ENCODE measurements around the gene CAMK2G.
A peak's percentile ranks its signal among the peaks of the same experiment; 100 is the strongest.

CAMK2G gene

GRCh38 chr10:73785721-73786511, 88.4 kb downstream of the CAMK2G start:
- peak overlapping the region; percentile 90 for H3K4me3 ChIP-seq (ENCODE audit: insufficient read depth, low read length, poor library complexity, severe bottlenecking)
- peaks cover 12% of the 10 kb centered on the region for H3F3A ChIP-seq (ENCODE audit: insufficient read depth)
- peak overlapping the region; percentile 87 for H3K9ac ChIP-seq (ENCODE audit: low read length)
- H3K79me2 ChIP-seq (ENCODE audit: insufficient read depth, low read length) = peaks cover 52% of the 10 kb centered on the region
- peak overlapping the region; percentile 79 for H2AFZ ChIP-seq (ENCODE audit: low read depth, low read length, severe bottlenecking)
- no peaks in the 10 kb centered on the region for H3K27me3 ChIP-seq (ENCODE audit: low read length)
- no peaks in the 10 kb centered on the region for H3K9me3 ChIP-seq (ENCODE audit: insufficient read depth, low read length)
- peak overlapping the region; percentile 60 for H3K4me2 ChIP-seq (ENCODE audit: low read depth, low read length, poor library complexity, severe bottlenecking)
- H3K9me2 ChIP-seq (replicated peaks; ENCODE audit: insufficient read depth, low read length) = no peaks in the 10 kb centered on the region
- H3K27ac ChIP-seq (ENCODE audit: low read depth, low read length) = peak overlapping the region; percentile 72
- H4K20me1 ChIP-seq (ENCODE audit: low read depth, low read length) = no peaks in the 10 kb centered on the region
- TF ChIP-seq EZH2phosphoT487 (conservative IDR thresholded peaks at IDR 0.05; ENCODE audit: low read length) = no peak
- no peak for TF ChIP-seq CTCF (IDR thresholded peaks at IDR 0.05; ENCODE audit: insufficient read depth, low read length, poor library complexity, severe bottlenecking)
- no peaks in the 10 kb centered on the region for H3K36me3 ChIP-seq (ENCODE audit: low read length)

- peak within 1 kb of the TSS; percentile 60 for H3K4me2 ChIP-seq (ENCODE audit: low read depth, low read length, poor library complexity, severe bottlenecking)
- no peaks in the 10 kb centered on the region for H3K27me3 ChIP-seq (ENCODE audit: low read length)
- peaks cover 58% of the 10 kb centered on the region for H3K79me2 ChIP-seq (ENCODE audit: insufficient read depth, low read length)
- H3K36me3 ChIP-seq (ENCODE audit: low read length) = no peaks in the 10 kb centered on the region
- H4K20me1 ChIP-seq (ENCODE audit: low read depth, low read length) = no peaks in the 10 kb centered on the region
- H3K9me2 ChIP-seq (replicated peaks; ENCODE audit: insufficient read depth, low read length) = no peaks in the 10 kb centered on the region
- H3F3A ChIP-seq (ENCODE audit: insufficient read depth) = peaks cover 19% of the 10 kb centered on the region
- H3K9ac ChIP-seq (ENCODE audit: low read length) = peak within 1 kb of the TSS; percentile 87
- TF ChIP-seq EZH2phosphoT487 (conservative IDR thresholded peaks at IDR 0.05; ENCODE audit: low read length) (no peak), CTCF (IDR thresholded peaks at IDR 0.05; ENCODE audit: insufficient read depth, low read length, poor library complexity, severe bottlenecking) (no peak)
- H3K4me3 ChIP-seq (ENCODE audit: insufficient read depth, low read length, poor library complexity, severe bottlenecking) = peak within 1 kb of the TSS; percentile 90
- H2AFZ ChIP-seq (ENCODE audit: low read depth, low read length, severe bottlenecking) = peak within 1 kb of the TSS; percentile 79
- H3K27ac ChIP-seq (ENCODE audit: low read depth, low read length) = peak within 1 kb of the TSS; percentile 72
- no peaks in the 10 kb centered on the region for H3K9me3 ChIP-seq (ENCODE audit: insufficient read depth, low read length)
Measured at GRCh38 chr10:73785211-73785720, 89.1 kb downstream of the CAMK2G start, which contains the start of gene ZSWIM8. TSS of gene ZSWIM8 (plus strand) at chr10:73785606. CDS start at chr10:73785879, 273 bp downstream.

- Histone ChIP-seq H3K9me3 (ENCODE audit: insufficient read depth, low read length) (no peaks in the 10 kb centered on the region), H3K9me2 (replicated peaks; ENCODE audit: insufficient read depth, low read length) (no peaks in the 10 kb centered on the region), H3K4me3 (ENCODE audit: insufficient read depth, low read length, poor library complexity, severe bottlenecking) (peak overlapping the region; percentile 74), H3K4me2 (ENCODE audit: low read depth, low read length, poor library complexity, severe bottlenecking) (peak overlapping the region; percentile 61), H3F3A (ENCODE audit: insufficient read depth) (peaks cover 29% of the 10 kb centered on the region), H3K79me2 (ENCODE audit: insufficient read depth, low read length) (peaks cover 58% of the 10 kb centered on the region), H3K27me3 (ENCODE audit: low read length) (no peaks in the 10 kb centered on the region), H4K20me1 (ENCODE audit: low read depth, low read length) (no peaks in the 10 kb centered on the region), H3K9ac (ENCODE audit: low read length) (peak overlapping the region; percentile 87), H3K36me3 (ENCODE audit: low read length) (no peaks in the 10 kb centered on the region), H2AFZ (ENCODE audit: low read depth, low read length, severe bottlenecking) (no peak overlapping the region), H3K27ac (ENCODE audit: low read depth, low read length) (peak overlapping the region; percentile 70; the same call in 1 of the 2 replicates)
- no peak for TF ChIP-seq CTCF (IDR thresholded peaks at IDR 0.05; ENCODE audit: insufficient read depth, low read length, poor library complexity, severe bottlenecking)
- no peak for TF ChIP-seq EZH2phosphoT487 (conservative IDR thresholded peaks at IDR 0.05; ENCODE audit: low read length)
Measured at GRCh38 chr10:73782749-73783085, 91.6 kb downstream of the CAMK2G start.

All from SU-DHL-6 (cell line).